ENCODE results near the gene IRF2.

IRF2 gene

GRCh38 chr4:184474263-184475095, at the start of gene IRF2:
TSS of gene IRF2 (minus strand) at chr4:184474550. CDS start at chr4:184429064, 45,486 bp downstream.
- peak; percentile 92 for DNase-seq (ENCODE audit: low read depth)

DNA sequence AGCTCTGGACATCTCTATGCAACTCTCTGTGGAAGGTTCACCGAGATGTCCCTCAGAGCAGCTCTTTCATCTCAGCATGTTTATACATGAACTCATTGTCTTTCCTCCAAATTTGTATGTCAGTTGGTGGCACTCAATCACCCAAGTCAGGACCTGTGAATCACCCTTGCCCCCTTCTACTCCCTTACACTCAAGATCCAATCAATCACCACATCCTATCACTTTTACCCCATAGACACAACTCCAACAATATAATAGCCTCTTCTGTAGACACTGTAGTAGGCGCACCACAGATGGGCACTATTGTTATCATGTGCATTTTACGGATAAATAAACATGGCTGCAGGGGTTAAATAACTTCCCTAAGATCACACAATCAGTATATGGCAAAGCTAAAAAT, 41.3 kb upstream of the IRF2 start:
- no peak for DNase-seq (ENCODE audit: low read depth)

DNA sequence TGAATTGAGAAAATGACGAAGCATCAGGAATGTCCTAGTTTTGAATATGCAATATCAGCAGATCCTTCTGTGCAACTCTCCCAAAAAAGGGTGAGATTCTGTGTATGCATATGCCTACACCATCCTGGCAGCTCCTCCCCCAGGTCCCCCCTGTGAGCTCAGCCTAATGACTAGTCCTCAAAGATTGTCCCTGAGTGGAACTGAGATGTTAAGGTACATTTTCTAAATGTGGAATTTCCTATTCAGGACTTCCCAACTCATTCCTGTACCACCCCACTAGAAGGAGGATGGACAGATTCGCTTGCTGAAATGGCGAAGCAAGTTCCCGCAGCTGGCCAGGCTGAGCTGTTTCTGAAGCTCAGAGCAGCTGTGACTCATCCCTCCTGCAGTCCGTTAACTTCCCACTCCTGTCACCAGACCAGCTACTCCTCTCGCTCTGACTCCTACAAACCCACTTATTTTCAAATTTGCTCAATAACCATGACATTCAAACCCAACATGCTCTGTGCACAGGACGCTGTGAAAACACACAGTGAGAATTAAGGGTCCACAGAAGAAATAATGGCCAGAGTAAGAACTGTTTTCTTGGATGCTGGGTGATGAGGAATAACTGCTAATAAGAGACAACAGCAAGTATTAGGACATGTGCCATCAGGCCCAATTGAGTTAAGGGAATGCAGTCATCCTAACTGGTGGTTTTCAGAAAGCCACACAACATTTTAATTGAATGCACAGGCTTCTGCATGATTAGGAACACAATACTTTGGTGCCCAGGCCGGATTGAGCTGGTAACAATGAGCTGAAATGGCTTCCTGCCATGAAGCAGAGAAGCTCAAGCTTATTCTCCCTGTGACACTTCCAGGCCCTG, 40.0 kb upstream of the IRF2 start:
- DNase-seq (ENCODE audit: low read depth) = peak; percentile 68

DNA sequence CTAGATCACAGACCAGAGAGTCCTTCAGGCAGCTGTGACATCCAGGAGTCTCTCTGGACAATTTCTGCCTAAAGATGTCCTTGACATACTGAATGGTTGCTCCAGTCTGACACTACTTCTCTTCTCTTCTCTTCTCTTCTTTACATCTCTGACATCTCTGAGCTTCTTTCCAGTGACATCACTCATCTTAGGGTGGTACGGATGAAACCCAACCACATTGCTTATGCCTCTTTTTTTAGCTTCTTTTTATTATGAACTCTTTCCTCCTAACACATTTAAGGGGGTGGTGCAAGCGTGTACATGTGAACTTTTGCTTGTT, 39.4 kb upstream of the IRF2 start:
- DNase-seq (ENCODE audit: low read depth) = no peak

GRCh38 chr4:184511156-184511555, 36.8 kb upstream of the IRF2 start:
- DNase-seq (ENCODE audit: low read depth) = no peak

DNA sequence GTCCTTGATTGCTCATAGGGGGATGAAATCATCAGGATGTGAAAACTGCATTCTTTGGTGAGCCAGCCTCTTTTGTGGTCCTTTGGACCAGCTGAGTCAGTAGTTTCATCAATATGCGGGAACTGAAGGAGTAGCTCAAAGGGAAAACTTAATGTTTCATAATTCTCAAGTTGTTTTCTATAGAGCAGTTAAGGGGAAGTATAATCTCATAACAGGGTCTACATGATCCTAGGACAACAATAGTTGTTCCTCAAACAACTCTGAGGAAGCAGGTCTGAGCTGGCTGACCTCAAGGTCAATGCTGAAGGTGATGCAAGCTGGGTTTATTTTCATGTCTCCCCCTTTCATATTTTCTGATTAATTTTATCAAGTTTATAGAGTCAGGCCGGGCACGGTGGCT, 36.1 kb upstream of the IRF2 start:
- no peak for DNase-seq (ENCODE audit: low read depth)

DNA sequence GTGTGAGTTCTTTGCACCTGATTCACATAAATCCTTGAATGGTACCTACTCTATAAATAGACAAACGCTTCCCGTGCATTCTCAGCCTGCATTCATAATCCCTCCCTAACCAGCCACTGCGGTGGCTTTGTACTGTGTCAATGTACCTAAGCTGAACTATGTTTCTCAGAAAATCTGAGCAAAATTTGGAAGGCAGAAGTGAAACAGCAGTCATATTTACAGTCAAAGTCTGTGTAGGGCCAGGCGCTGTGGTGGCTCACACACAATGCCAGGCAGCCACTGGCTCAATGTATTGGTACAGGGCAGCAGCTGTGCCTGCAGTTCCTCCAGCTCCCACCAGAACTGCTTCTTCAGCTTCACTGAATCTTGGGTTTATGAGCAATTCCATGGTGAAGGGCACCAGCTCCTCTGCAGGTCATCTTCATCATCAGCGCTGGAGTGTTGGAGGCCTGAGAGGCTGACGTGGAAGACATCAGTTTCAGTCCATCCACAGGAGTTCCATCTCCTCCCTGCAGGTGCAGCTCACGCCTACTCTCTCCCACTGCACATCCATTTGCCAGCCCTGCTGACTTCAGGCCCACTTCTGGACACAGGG, 32.3 kb upstream of the IRF2 start:
- no peak for DNase-seq (ENCODE audit: low read depth)

DNA sequence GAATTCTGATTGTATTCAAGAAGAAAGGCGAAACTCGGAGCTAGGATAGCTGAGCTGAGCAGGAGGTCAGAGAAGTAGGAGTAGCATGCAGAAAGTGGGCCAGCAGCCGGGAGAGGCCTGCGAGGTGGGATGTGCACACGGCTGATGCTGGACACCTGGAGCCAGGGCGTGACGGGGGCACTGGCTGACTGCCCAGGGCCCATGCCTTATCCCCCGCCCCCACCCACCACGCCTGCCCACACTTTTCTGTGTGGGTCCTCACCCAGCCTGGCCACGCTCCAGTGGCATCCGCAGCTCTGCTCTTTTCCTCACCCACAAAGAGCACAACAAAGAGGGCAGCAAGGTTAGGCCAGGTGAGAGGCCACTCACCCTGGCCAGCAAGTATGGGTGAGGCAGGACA, 30.0 kb upstream of the IRF2 start:
- no peak for DNase-seq (ENCODE audit: low read depth)

GRCh38 chr4:184503869-184504300, 29.5 kb upstream of the IRF2 start:
- peak; percentile 7 for DNase-seq (ENCODE audit: low read depth)

DNA sequence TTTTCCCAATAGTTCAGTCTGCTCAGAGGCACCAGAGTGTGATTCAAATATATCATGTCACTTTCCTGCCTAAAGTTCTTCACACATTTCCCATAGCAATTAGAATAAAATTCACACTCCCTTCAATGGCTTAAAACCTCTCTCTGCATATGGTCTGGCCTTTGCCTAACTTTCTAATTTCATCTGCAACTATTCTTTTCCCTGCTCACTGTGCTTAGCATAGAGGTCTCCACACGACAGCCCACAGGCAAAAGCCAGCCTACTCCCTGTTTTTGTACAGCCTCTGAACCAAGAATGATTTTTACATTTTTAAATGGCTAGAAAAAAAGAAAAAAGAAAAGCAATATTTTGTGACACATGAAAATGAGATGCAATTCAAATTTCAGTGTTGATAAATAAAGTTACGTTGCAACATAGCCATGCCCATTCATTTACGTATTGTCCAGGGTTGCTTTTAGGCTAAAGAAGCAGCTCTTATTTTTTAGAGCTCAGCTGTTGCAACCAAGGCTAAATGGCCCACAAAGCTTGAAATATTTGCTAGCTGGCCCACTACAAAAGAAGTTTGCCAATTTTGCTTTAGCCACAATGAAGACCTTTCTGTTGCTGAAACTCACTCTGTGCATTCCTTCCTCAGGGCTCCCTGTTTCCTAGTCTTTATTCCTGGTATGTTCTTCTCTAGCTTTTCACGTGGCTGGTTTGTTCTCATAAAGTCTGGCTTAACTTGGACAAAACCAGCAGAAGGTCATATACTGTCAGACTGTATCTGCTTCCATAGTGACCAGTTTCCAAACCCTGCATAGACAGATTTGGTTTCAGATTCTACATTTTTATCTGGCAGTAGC, 26.6 kb upstream of the IRF2 start:
- DNase-seq (ENCODE audit: low read depth) = no peak

- no peak for DNase-seq (ENCODE audit: low read depth)
Measured at GRCh38 chr4:184499996-184500395, 25.6 kb upstream of the IRF2 start.

GRCh38 chr4:184498598-184498997, 24.2 kb upstream of the IRF2 start:
- no peak for DNase-seq (ENCODE audit: low read depth)

GRCh38 chr4:184489771-184490170, 15.4 kb upstream of the IRF2 start:
- no peak for DNase-seq (ENCODE audit: low read depth)

GRCh38 chr4:184487503-184487902, 13.2 kb upstream of the IRF2 start:
- no peak for DNase-seq (ENCODE audit: low read depth)

- DNase-seq (ENCODE audit: low read depth) = no peak
Measured at GRCh38 chr4:184485279-184485678, 10.9 kb upstream of the IRF2 start.

GRCh38 chr4:184481544-184481943, 7.2 kb upstream of the IRF2 start:
- DNase-seq (ENCODE audit: low read depth) = no peak

GRCh38 chr4:184479516-184479950, 5.2 kb upstream of the IRF2 start:
- DNase-seq (ENCODE audit: low read depth) = no peak

DNA sequence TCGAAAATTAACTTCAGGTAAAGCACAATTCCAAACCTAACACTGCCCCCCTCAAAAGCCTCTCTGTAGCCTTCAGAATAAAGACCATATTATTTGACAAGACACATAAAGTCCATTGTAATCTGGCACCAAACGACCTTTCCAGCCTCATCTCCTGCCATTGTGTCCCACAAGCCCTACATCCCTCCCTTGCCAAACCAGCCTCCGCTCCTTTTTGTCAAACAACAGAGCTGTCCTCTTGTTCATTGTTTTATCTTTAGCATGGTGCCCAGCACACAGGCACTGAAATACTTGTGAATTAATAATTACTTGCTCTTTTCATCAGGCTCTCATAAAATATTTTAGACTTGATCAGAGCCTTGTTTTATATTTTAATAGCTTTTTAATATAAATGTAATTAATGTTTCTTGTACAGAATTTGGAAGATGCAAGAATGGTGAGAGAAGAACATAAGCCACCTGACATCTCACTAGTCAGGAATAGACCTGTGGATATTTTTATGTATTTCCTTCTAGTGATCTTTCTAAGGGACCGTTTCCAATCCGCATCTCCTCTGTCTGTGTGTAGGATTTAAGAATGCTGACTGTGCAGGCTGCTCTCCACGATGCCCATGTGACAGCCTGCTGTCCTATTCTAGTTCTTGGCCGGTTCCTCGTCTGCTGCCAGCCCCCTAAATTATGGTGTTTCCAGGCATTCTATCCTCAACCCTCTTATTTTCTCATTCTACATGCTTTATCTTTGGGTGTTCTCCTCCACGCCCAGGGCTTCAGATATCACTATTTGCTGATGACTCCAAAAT, 3.0 kb upstream of the IRF2 start:
- DNase-seq (ENCODE audit: low read depth) = no peak

DNA sequence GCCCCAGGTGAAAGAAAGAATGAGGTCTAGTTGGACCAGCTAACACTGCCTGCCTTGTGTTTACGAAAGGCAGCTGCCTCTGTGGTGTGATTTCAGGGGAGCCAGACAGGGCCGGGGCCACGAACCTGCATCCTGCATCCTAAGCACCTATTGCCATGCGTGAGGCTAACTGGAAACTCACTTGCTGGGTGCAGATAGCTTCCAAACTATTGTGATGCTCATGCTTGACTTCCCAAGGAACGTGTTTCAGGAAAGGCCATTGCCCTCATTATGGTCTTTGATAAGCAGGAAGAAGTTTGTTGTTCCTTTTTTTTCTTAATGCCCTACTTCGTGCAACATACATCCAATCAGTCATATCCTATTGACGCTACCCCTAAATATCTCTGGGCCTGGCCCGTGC, 2.3 kb upstream of the IRF2 start:
- no peak for DNase-seq (ENCODE audit: low read depth)

- no peak for DNase-seq (ENCODE audit: low read depth)
Measured at GRCh38 chr4:184475498-184475897, 1.1 kb upstream of the IRF2 start.

DNA sequence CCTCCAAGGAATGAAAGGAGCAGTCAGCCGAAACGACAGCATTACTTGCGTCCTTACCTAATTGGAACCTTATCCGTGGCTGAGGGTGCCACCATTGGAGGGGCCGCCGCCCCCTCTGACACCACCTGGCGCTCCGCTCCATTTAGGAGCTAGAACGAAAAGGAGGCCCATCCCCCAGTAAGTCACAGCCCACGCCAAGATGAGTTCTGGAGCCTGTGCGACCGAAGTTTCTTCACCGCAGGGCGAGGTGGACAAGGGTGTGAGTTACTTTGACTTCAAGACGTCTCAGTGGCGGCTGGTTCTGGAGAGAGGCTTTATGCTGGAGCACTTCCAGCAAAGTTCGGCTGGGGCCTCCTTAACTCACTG, 729 bp upstream of the IRF2 start:
- DNase-seq (ENCODE audit: low read depth) = peak; percentile 63

All from activated T-cell treated with anti-CD3 and anti-CD28 coated beads for 24 hours (primary cell).